Fibroblast of the aortic adventitia (primary cell): Measurements from ENCODE around the gene ZNF554. TPM values are rescaled to one million over a fixed set of nuclear protein-coding genes. Genes with fewer than 3 reads are reported as not detected.

Experiments used
- DNase-seq: peaks from one replicate; pipeline ENCODE4 v3.0.0-alpha.2; 2010; ENCODE audit warnings: low read depth
- H3K4me3 ChIP-seq: 2 replicates; pipeline ENCODE4 v1.5.1; 2011; ENCODE audit warnings: low read depth, mild to moderate bottlenecking, control low read depth, low read length, moderate library complexity
- CTCF ChIP-seq: IDR thresholded peaks from 2 replicates; pipeline ENCODE4 v1.5.1; 2011; ENCODE audit warnings: mild to moderate bottlenecking, low read length, control low read depth, inconsistent platforms; ENCODE audit not compliant: insufficient read depth
- total RNA-seq: library from RNA; depleted of rRNA; stranded (reverse); fragments of >200 nt; gene quantifications from 2 replicates; pipeline ENCODE4 v1.2.3, GENCODE V29; 2012; ENCODE audit warnings: low replicate concordance

The ZNF554 gene
- total RNA-seq, 1 donor = 3.2 TPM

GRCh38 chr19:2808129-2808941 lies 11.3 kb upstream of the ZNF554 start:
- H3K4me3 ChIP-seq = no peak overlapping the region

GRCh38 chr19:2809387-2810140 lies 10.1 kb upstream of the ZNF554 start:
- H3K4me3 ChIP-seq = no peak overlapping the region
- DNase-seq = no peak
- TF ChIP-seq CTCF = no peak

More at GRCh38 chr19:2808129-2808941, 11.3 kb upstream of the ZNF554 start:
- DNase-seq = no peak
- TF ChIP-seq CTCF = no peak

- TF ChIP-seq CTCF = no peak
- no peak for DNase-seq
- H3K4me3 ChIP-seq = no peak overlapping the region
These were observed 9.3 kb upstream of the ZNF554 start for GRCh38 chr19:2810141-2811091.

- no peak for TF ChIP-seq CTCF
- no peak for DNase-seq
- H3K4me3 ChIP-seq = no peak overlapping the region
These were observed 8.4 kb upstream of the ZNF554 start for GRCh38 chr19:2811221-2811722.

- H3K4me3 ChIP-seq = no peak overlapping the region
- no peak for TF ChIP-seq CTCF
- DNase-seq = no peak
These were observed 7.8 kb upstream of the ZNF554 start for GRCh38 chr19:2811735-2812413.
